K562 (cell line): ENCODE data around the gene ULK3. TPM values are rescaled to one million over a fixed set of nuclear protein-coding genes. Genes with fewer than 3 reads are reported as not detected.

ENCODE experiments used
- ATAC-seq: fragments of 200-7000 bp; cut with Tn5 transposase; 3 replicates; pipeline ENCODE4 v1.9.1; 2020; ENCODE audit warnings: moderate library complexity
- BruUV-seq: library from RNA; stranded (reverse); fragments of 400-500 nt; replicated peaks from 2 replicates; lab custom pipeline; 2021; lab: Mats Ljungman, UMichigan
- CTCF ChIA-PET: fragments of 300-600 bp; formaldehyde crosslinking; extraction: SDS; loops from one replicate; lab custom pipeline; 2021; ENCODE audit warnings: low intra/inter-chr PET ratio; lab: Yijun Ruan, JAX
- POLR2A ChIA-PET: fragments of 300-600, 350-650 bp; sonication (Branson Sonifier 250); formaldehyde crosslinking; extraction: SDS; loops from one replicate; lab custom pipeline; 2021; ENCODE audit warnings: antibody characterized with exemption, inconsistent platforms; lab: Yijun Ruan, JAX
- DNase-seq, 4 experiments: peaks; one replicate each; pipeline versions ENCODE4 v3.0.0 to v3.0.0-alpha.2; 2011 to 2018; ENCODE audit warnings: low spot score in 3 of 4, mixed read lengths in 3 of 4; ENCODE audit errors: extremely low read depth in 1 of 4
- FAIRE-seq: peaks from 2 replicates; lab custom pipeline; 2011; peaks lifted over from hg19 to GRCh38; lab: Jason Lieb, UNC
- H2AFZ ChIP-seq: 2 replicates; pipeline ENCODE4 v1.6.0; 2011; ENCODE audit warnings: low read depth, low read length, control low read depth, inconsistent platforms
- H3K27ac ChIP-seq: fragments of 200-600 bp; 3 replicates; pipeline ENCODE4 v1.8.0; 2011; ENCODE audit warnings: low read depth, mild to moderate bottlenecking, control low read depth, inconsistent platforms, low read length, moderate library complexity, mixed read lengths; ENCODE audit errors: extremely low read depth
- H3K27me3 ChIP-seq, 2 experiments: fragments of 300-600 bp in 1 of 2; 2 replicates in 1 of 2; 3 replicates in 1 of 2; pipeline versions ENCODE4 v1.6.0 to v1.8.0; 2011; ENCODE audit warnings: inconsistent platforms in 2 of 2, low read length in 2 of 2, mild to moderate bottlenecking in 1 of 2, mixed read lengths in 1 of 2, moderate library complexity in 1 of 2; ENCODE audit not compliant: control insufficient read depth in 2 of 2, insufficient read depth in 2 of 2
- H3K36me3 ChIP-seq: fragments of 300-600 bp; 3 replicates; pipeline ENCODE4 v1.8.0; 2011; ENCODE audit warnings: mild to moderate bottlenecking, low read length, inconsistent platforms; ENCODE audit not compliant: control insufficient read depth, insufficient read depth
- H3K4me1 ChIP-seq, 2 experiments: fragments of 200-600 bp in 1 of 2; replicated peaks in 1 of 2; 2 replicates in 1 of 2; 3 replicates in 1 of 2; pipeline versions ENCODE4 v1.5.1 to v1.8.0; 2011; ENCODE audit warnings: inconsistent platforms in 2 of 2, low read length in 2 of 2, mild to moderate bottlenecking in 1 of 2, mixed read lengths in 1 of 2, moderate library complexity in 1 of 2; ENCODE audit not compliant: control insufficient read depth in 2 of 2, insufficient read depth in 2 of 2
- H3K4me2 ChIP-seq: 2 replicates; pipeline ENCODE4 v1.6.1; 2011; ENCODE audit warnings: low read length, control low read depth, inconsistent platforms, mixed read lengths; ENCODE audit not compliant: insufficient read depth
- H3K4me3 ChIP-seq: fragments of 200-600 bp; sonication (generic), shearing (Covaris generic); 2 replicates; pipeline ENCODE4 v1.5.1; 2016; ENCODE audit warnings: control low read depth, inconsistent platforms
- H3K79me2 ChIP-seq: fragments of 200-600 bp; 3 replicates; pipeline ENCODE4 v1.8.0; 2011; ENCODE audit warnings: low read length, inconsistent platforms; ENCODE audit not compliant: control insufficient read depth, insufficient read depth
- H3K9ac ChIP-seq, 2 experiments: 2 replicates each; pipeline versions ENCODE4 v1.6.0 to v1.6.1; 2011; ENCODE audit warnings: low read depth in 2 of 2, low read length in 2 of 2, control low read depth in 1 of 2, inconsistent platforms in 1 of 2, mild to moderate bottlenecking in 1 of 2, mixed read lengths in 1 of 2; ENCODE audit not compliant: insufficient read depth in 1 of 2
- H3K9me1 ChIP-seq: one replicate; pipeline ENCODE4 v1.6.0; 2011; ENCODE audit warnings: inconsistent platforms, mild to moderate bottlenecking, low read length, moderate library complexity; ENCODE audit not compliant: control insufficient read depth, insufficient read depth
- H3K9me3 ChIP-seq: replicated peaks from 2 replicates; pipeline ENCODE4 v1.5.1; 2011; ENCODE audit warnings: low read depth, low read length, inconsistent platforms; ENCODE audit not compliant: control insufficient read depth, insufficient read depth
- H4K20me1 ChIP-seq: replicated peaks from 2 replicates; pipeline ENCODE4 v1.6.1; 2011; ENCODE audit warnings: low read length, inconsistent platforms, mixed read lengths; ENCODE audit not compliant: control insufficient read depth, insufficient read depth
- ARID1B ChIP-seq: fragments of 450-650 bp; IDR thresholded peaks from 2 replicates; pipeline ENCODE4 v1.6.1; 2016; ENCODE audit warnings: antibody characterized with exemption, mild to moderate bottlenecking, inconsistent platforms
- ARID3B ChIP-seq: fragments of 250-450 bp; sonication (Bioruptor Pico); IDR thresholded peaks from 2 replicates; pipeline ENCODE4 v1.4.0; 2020; ENCODE audit warnings: borderline replicate concordance
- DLX4 ChIP-seq: fragments of 250-450 bp; sonication (Bioruptor Pico); IDR thresholded peaks from 2 replicates; pipeline ENCODE4 v1.6.1; 2021; ENCODE audit warnings: mild to moderate bottlenecking
- ETV6 ChIP-seq, 3 experiments: fragments of 150-350 bp in 1 of 3; sonication (generic) in 1 of 3; formaldehyde crosslinking in 1 of 3; IDR thresholded peaks; 2 replicates each; pipeline versions ENCODE4 v1.6.1 to v1.8.0; 2014 to 2022; ENCODE audit warnings: borderline replicate concordance in 2 of 3, low read depth in 2 of 3, antibody characterized with exemption in 1 of 3, low read length in 1 of 3, mild to moderate bottlenecking in 1 of 3, missing genetic modification reagents in 1 of 3
- ILF3 ChIP-seq: fragments of 450-650 bp; IDR thresholded peaks from 2 replicates; pipeline ENCODE4 v1.6.1; 2018; ENCODE audit warnings: antibody characterized with exemption, mild to moderate bottlenecking, moderate library complexity, borderline replicate concordance
- KDM4B ChIP-seq, 2 experiments: fragments of 450-650 bp in 1 of 2; sonication (generic) in 1 of 2; IDR thresholded peaks; 2 replicates each; pipeline ENCODE4 v1.6.1; 2016 to 2017; ENCODE audit warnings: borderline replicate concordance in 2 of 2, antibody characterized with exemption in 1 of 2, low read depth in 1 of 2, mild to moderate bottlenecking in 1 of 2
- SUPT5H ChIP-seq: fragments of 450-650 bp; IDR thresholded peaks from 2 replicates; pipeline ENCODE4 v1.6.1; 2016
- TCF7L2 ChIP-seq: fragments of 150-350 bp; IDR thresholded peaks from 2 replicates; pipeline ENCODE4 v1.6.1; 2016; ENCODE audit warnings: low read depth, mild to moderate bottlenecking, low read length, moderate library complexity
- TOE1 ChIP-seq, 2 experiments: fragments of 450-650 bp in 1 of 2; sonication (generic) in 1 of 2; formaldehyde crosslinking in 1 of 2; IDR thresholded peaks; 2 replicates each; pipeline versions ENCODE4 v1.7.1 to v1.8.0; 2016 to 2022; ENCODE audit warnings: borderline replicate concordance in 2 of 2, mild to moderate bottlenecking in 2 of 2, antibody characterized with exemption in 1 of 2, inconsistent platforms in 1 of 2, low read depth in 1 of 2, missing genetic modification reagents in 1 of 2, moderate library complexity in 1 of 2
- WGBS: fragments of 100-300 bp; shearing (Covaris generic); methylation state at CpG from one replicate; pipeline ENCODE4 v1.1.6; 2016; ENCODE audit warnings: low coverage, mixed read lengths; ENCODE audit not compliant: insufficient coverage; ENCODE audit errors: missing lambda C conversion rate; 5-methylcytosine and 5-hydroxymethylcytosine counted together
- in situ Hi-C: fragments of 300-500 bp; cut with MboI; formaldehyde crosslinking; loops from 4 replicates; pipeline ENCODE4 v1.15.0; 2018; ENCODE audit warnings: inconsistent platforms, mixed read lengths
- intact Hi-C: fragments of 100-400 bp; cut with micrococcal nuclease; formaldehyde crosslinking; loops from 2 replicates; pipeline ENCODE4 v1.14.2; 2022
- polyA plus RNA-seq, 8 experiments: library from polyadenylated mRNA; depleted of rRNA in 4 of 8; stranded (reverse) in 5 of 8; unstranded in 3 of 8; fragments of >200 nt; fragmentation: Nextera tagmentation in 2 of 8; fragmentation: Illumina TruSeq in 1 of 8; extraction: Ambion mirVana in 2 of 8; extraction: Trizol in 1 of 8; gene quantifications; 2 replicates each; pipeline versions ENCODE4 v1.2.1 to v1.2.3, GENCODE V29; 2011 to 2014; ENCODE audit warnings: inconsistent platforms in 1 of 8, missing spikeins in 1 of 8
- total RNA-seq, 7 experiments: library from RNA; depleted of rRNA in 6 of 7; stranded (reverse); fragments of >200 nt in 6 of 7; fragmentation: Illumina TruSeq in 2 of 7; extraction: Trizol in 2 of 7; gene quantifications; 2 replicates each; pipeline versions ENCODE4 v1.2.1 to v1.2.3, GENCODE V29; 2011 to 2021; ENCODE audit warnings: low replicate concordance in 1 of 7

Gene ULK3
- total and polyA plus RNA-seq, 9 of the 15 experiments (the other 6 are each of a cell fraction or from before 2014, with no cell fraction given) = 0.68 to 68.0 (median 34.9) TPM

- DNase-seq (no peak), ATAC-seq (no peak), FAIRE-seq (no peak)
- CTCF ChIA-PET = no interaction called here
- Histone ChIP-seq H3K27me3 (no peaks in the 10 kb centered on the region), H3K4me1 (peaks cover 8 to 9% of the 10 kb centered on the region in 2 experiments; a peak in 4 of 5 replicates), H3K4me2 (no peak overlapping the region), H4K20me1 (peaks cover 13% of the 10 kb centered on the region), H3K9me3 (no peaks in the 10 kb centered on the region), H3K79me2 (peaks cover 13% of the 10 kb centered on the region; the same call in 2 of the 3 replicates), H2AFZ (no peak overlapping the region), H3K4me3 (no peak overlapping the region), H3K27ac (no peak overlapping the region), H3K9ac (no peak overlapping the region), H3K9me1 (peaks cover under 1% of the 10 kb centered on the region), H3K36me3 (peaks cover 22% of the 10 kb centered on the region)
- no TSS peak for BruUV-seq
- POLR2A ChIA-PET = interaction anchor here (1.0 to 1.6 kb wide), 5 partner anchors 8 to 17 kb away, joined by 4 to 6 read pairs (median 5); no protein-coding TSS in a partner anchor
- 88% methylated on average over 4 of the region's 4 CpGs for WGBS
- in situ Hi-C loops (no loop called here), intact Hi-C loops (no loop called here)
- TF ChIP-seq SUPT5H (no peak), TCF7L2 (no peak), KDM4B (IDR thresholded peaks at IDR 0.05; ENCODE audit: borderline replicate concordance in 2 of 2, low read depth in 1 of 2) (no peak), DLX4 (CRISPR knock-in tag) (no peak), ARID3B (no peak), ETV6 (IDR thresholded peaks at IDR 0.05; ENCODE audit: borderline replicate concordance in 1 of 2, low read depth in 2 of 2, low read length in 1 of 2) (no peak), ETV6 (CRISPR knock-in tag; IDR thresholded peaks at IDR 0.05; ENCODE audit: borderline replicate concordance) (no peak), TOE1 (IDR thresholded peaks at IDR 0.05; ENCODE audit: borderline replicate concordance) (no peak), TOE1 (CRISPR knock-in tag; IDR thresholded peaks at IDR 0.05; ENCODE audit: borderline replicate concordance, low read depth) (no peak), ARID1B (no peak), ILF3 (no peak)
Observed at GRCh38 chr15:74858369-74858740, 15.4 kb upstream of the ULK3 start.
